RWPE2 (cell line): ENCODE data around the gene ACTN3.

Experiments used
- ATAC-seq: fragments of 200-7000 bp; cut with Tn5 transposase; 3 replicates; pipeline ENCODE4 v1.9.1; 2021; ENCODE audit warnings: low read depth
- DNase-seq: peaks from one replicate; pipeline ENCODE4 v3.0.0-alpha.2; 2020; ENCODE audit warnings: low spot score
- H3K27ac ChIP-seq: fragments of 450-650 bp; 2 replicates; pipeline ENCODE4 v1.5.1; 2017; ENCODE audit warnings: mild to moderate bottlenecking; ENCODE audit not compliant: poor library complexity, severe bottlenecking
- H3K27me3 ChIP-seq: fragments of 250-450 bp; sonication (Bioruptor Pico); 2 replicates; pipeline ENCODE4 v1.5.1; 2021; ENCODE audit warnings: mild to moderate bottlenecking, moderate library complexity; ENCODE audit not compliant: insufficient read depth, poor library complexity, severe bottlenecking
- H3K36me3 ChIP-seq: fragments of 250-450 bp; sonication (Bioruptor Pico); 2 replicates; pipeline ENCODE4 v1.5.1; 2020; ENCODE audit warnings: low read depth, mild to moderate bottlenecking, moderate library complexity
- H3K4me1 ChIP-seq: fragments of 250-450 bp; sonication (Bioruptor Pico); 2 replicates; pipeline ENCODE4 v1.5.1; 2021; ENCODE audit warnings: mild to moderate bottlenecking, moderate library complexity; ENCODE audit not compliant: insufficient read depth, poor library complexity, severe bottlenecking
- H3K4me3 ChIP-seq: fragments of 250-450 bp; sonication (Bioruptor Pico); 2 replicates; pipeline ENCODE4 v1.5.1; 2021; ENCODE audit warnings: mild to moderate bottlenecking, moderate library complexity; ENCODE audit not compliant: severe bottlenecking
- H3K9me3 ChIP-seq: fragments of 250-450 bp; sonication (Bioruptor Pico); 2 replicates; pipeline ENCODE4 v1.5.1; 2021; ENCODE audit warnings: mild to moderate bottlenecking, moderate library complexity; ENCODE audit not compliant: severe bottlenecking
- CTCF ChIP-seq: fragments of 450-650 bp; IDR thresholded peaks from one replicate; pipeline ENCODE4 v1.5.1; 2017; ENCODE audit warnings: mild to moderate bottlenecking, moderate library complexity; ENCODE audit not compliant: poor library complexity, severe bottlenecking

ACTN3 gene

DNA sequence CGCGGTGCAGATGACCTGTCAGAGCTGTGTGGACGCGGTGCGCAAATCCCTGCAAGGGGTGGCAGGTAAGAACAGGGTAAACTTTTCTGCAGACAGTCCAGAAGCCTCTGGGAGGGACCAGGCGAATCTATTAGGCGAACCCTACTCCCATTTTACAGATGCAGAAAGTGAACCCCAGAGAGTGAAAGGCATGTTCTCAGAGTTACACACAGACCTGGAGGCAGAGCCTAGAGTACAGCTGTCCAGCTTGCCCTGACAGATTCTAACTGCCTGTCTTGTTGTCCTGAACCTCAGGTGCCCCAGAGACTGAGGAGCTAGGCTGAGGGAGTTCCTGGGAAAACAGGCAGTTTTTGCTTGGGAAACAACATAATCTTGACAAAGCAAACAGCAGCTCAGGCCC is 46.9 kb downstream of the ACTN3 start:
- DNase-seq (no peak), ATAC-seq (no peak)
- Histone ChIP-seq H3K4me1 (no peaks in the 10 kb centered on the region), H3K9me3 (no peaks in the 10 kb centered on the region), H3K4me3 (peak overlapping the region; percentile 49), H3K27me3 (no peaks in the 10 kb centered on the region), H3K27ac (no peak overlapping the region), H3K36me3 (no peaks in the 10 kb centered on the region)
- TF ChIP-seq CTCF = no peak

GRCh38 chr11:66595245-66595904 is 48.7 kb downstream of the ACTN3 start:
- Histone ChIP-seq H3K27me3 (no peaks in the 10 kb centered on the region), H3K4me3 (no peak overlapping the region), H3K36me3 (0 out of 2 replicates have a peak, but pooled peaks cover 5% of the 10 kb centered on the region), H3K9me3 (no peaks in the 10 kb centered on the region), H3K4me1 (no peaks in the 10 kb centered on the region), H3K27ac (no peak overlapping the region)
- DNase-seq (no peak), ATAC-seq (no peak)
- no peak for TF ChIP-seq CTCF

- H3K9me3 ChIP-seq = no peaks in the 10 kb centered on the region
- H3K4me1 ChIP-seq = no peaks in the 10 kb centered on the region
- no peak overlapping the region for H3K4me3 ChIP-seq
- no peak for ATAC-seq
- H3K27ac ChIP-seq = no peak overlapping the region
- no peak for DNase-seq
- peaks cover 5% of the 10 kb centered on the region; the same call in 1 of the 2 replicates for H3K36me3 ChIP-seq
- no peaks in the 10 kb centered on the region for H3K27me3 ChIP-seq
- no peak for TF ChIP-seq CTCF
These were observed 52.3 kb downstream of the ACTN3 start for GRCh38 chr11:66598993-66599392.

DNA sequence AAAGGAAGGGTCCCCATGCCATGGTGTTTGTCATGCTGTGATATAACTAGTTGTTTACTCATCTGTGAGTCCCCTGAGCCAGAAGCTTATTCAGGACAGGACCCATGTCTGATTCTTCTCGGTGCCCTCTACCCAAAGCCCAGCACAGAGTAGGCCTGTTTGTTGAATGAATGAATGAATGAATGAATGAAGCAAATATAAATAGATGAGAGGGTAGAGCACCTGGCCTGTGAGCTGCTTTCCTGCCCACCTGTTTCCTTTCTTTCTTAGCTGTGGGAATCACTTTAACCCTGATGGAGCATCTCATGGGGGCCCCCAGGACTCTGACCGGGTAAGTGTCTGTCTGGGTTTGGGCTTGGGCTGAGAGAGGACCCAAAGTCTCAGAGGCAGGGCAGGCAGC is 53.5 kb downstream of the ACTN3 start:
- no peaks in the 10 kb centered on the region for H3K9me3 ChIP-seq
- H3K27ac ChIP-seq = no peak overlapping the region
- no peak for TF ChIP-seq CTCF
- H3K4me3 ChIP-seq = no peak overlapping the region
- DNase-seq (no peak), ATAC-seq (no peak)
- H3K36me3 ChIP-seq = peaks cover 5% of the 10 kb centered on the region; the same call in 1 of the 2 replicates
- H3K4me1 ChIP-seq = no peaks in the 10 kb centered on the region
- H3K27me3 ChIP-seq = no peaks in the 10 kb centered on the region

- no peak for TF ChIP-seq CTCF
- H3K9me3 ChIP-seq = no peaks in the 10 kb centered on the region
- H3K4me3 ChIP-seq = no peak overlapping the region
- no peaks in the 10 kb centered on the region for H3K27me3 ChIP-seq
- H3K27ac ChIP-seq = no peak overlapping the region
- DNase-seq = no peak
- no peak for ATAC-seq
- H3K4me1 ChIP-seq = no peaks in the 10 kb centered on the region
- peaks cover 5% of the 10 kb centered on the region; the same call in 1 of the 2 replicates for H3K36me3 ChIP-seq
These were observed 54.0 kb downstream of the ACTN3 start for GRCh38 chr11:66600631-66601233.
